Right lobe of liver (tissue), 4 donors: ENCODE results near the gene KCNQ1.

ENCODE experiments used
- CTCF ChIP-seq, 4 donors: fragments of 200-600 bp in 3 of 4; fragments of 450-650 bp in 1 of 4; IDR thresholded peaks; one replicate each; pipeline versions ENCODE4 v1.5.1 to v1.8.0; 2016 to 2022; ENCODE audit warnings: antibody characterized with exemption in 4 of 4, mild to moderate bottlenecking in 2 of 4
- POLR2A ChIP-seq: fragments of 450-650 bp; IDR thresholded peaks from one replicate; pipeline ENCODE4 v1.6.1; 2017; ENCODE audit warnings: antibody characterized with exemption, mild to moderate bottlenecking
- donor health status: DM: no; HTN: no; CAD: no.
- donor health status: DM: no; HTN: no; CAD: no.
- donor health status: DM: no; HTN: yes; CAD: no.

- TF ChIP-seq CTCF (IDR thresholded peaks at IDR 0.05) (no peak), POLR2A (no peak)
Measured at GRCh38 chr11:2582946-2583604, 138.3 kb downstream of the KCNQ1 start.
